Uterus (tissue), 4 donors: ENCODE results near the gene PLS1. TPM values are rescaled to one million over a fixed set of nuclear protein-coding genes. Genes with fewer than 3 reads are reported as not detected.
"Not testable (repeated sequence)": the region's sequence is repeated elsewhere in the genome, so short reads cannot be mapped to it uniquely, and the experiment has no call there.

Experiments
- DNase-seq, 2 donors: peaks; one replicate each; pipeline ENCODE4 v3.0.0-alpha.2; 2019 to 2020
- H3K27ac ChIP-seq, 2 donors: fragments of 200-600 bp; sonication (generic); 1 replicate in 1 of 2; 2 replicates in 1 of 2; pipeline ENCODE4 v1.5.1; 2016 to 2018
- H3K27me3 ChIP-seq, 2 donors: fragments of 200-600 bp; sonication (generic); one replicate each; pipeline ENCODE4 v1.5.1; 2018 to 2019; ENCODE audit warnings: control low read depth in 1 of 2
- H3K36me3 ChIP-seq, 2 donors: fragments of 200-600 bp; sonication (generic); one replicate each; pipeline ENCODE4 v1.5.1; 2019; ENCODE audit warnings: control low read depth in 1 of 2
- H3K4me1 ChIP-seq, 2 donors: fragments of 200-600 bp; sonication (generic); one replicate each; pipeline ENCODE4 v1.5.1; 2018 to 2019; ENCODE audit warnings: control low read depth in 1 of 2
- H3K4me3 ChIP-seq, 2 donors: fragments of 200-600 bp; sonication (generic); 1 replicate in 1 of 2; 2 replicates in 1 of 2; pipeline ENCODE4 v1.5.1; 2018 to 2019; ENCODE audit warnings: mild to moderate bottlenecking in 1 of 2
- H3K9me3 ChIP-seq, 2 donors: fragments of 200-600 bp; sonication (generic); one replicate each; pipeline ENCODE4 v1.5.1; 2019; ENCODE audit warnings: control low read depth in 1 of 2
- CTCF ChIP-seq, 4 experiments: fragments of 200-600 bp in 2 of 4; fragments of 450-650 bp in 2 of 4; sonication (generic) in 2 of 4; IDR thresholded peaks; one replicate each; pipeline ENCODE4 v1.5.1; 2016 to 2019; ENCODE audit warnings: antibody characterized with exemption in 4 of 4, mild to moderate bottlenecking in 2 of 4, moderate library complexity in 1 of 4
- POLR2A ChIP-seq, 2 donors: fragments of 450-650 bp; IDR thresholded peaks; one replicate each; pipeline ENCODE4 v1.6.1; 2016; ENCODE audit warnings: antibody characterized with exemption in 2 of 2, mild to moderate bottlenecking in 1 of 2, moderate library complexity in 1 of 2
- intact Hi-C: fragments of 100-400 bp; cut with DNase I; formaldehyde crosslinking; loops from one replicate; pipeline ENCODE4 v1.15.1; 2023; ENCODE audit warnings: low total_unique reads
- total RNA-seq, 4 donors: library from RNA; depleted of rRNA in 3 of 4; stranded (reverse); fragments of >200 nt in 3 of 4; gene quantifications; one replicate each; pipeline versions ENCODE4 v1.1.0 to v1.2.4, GENCODE V29; 2014 to 2023
- donor health status: DM: yes; HTN: yes; CAD: no.

The PLS1 gene
- total RNA-seq, 4 donors from 2014 or later = 0.26 to 4.5 (median 1.8) TPM

DNA sequence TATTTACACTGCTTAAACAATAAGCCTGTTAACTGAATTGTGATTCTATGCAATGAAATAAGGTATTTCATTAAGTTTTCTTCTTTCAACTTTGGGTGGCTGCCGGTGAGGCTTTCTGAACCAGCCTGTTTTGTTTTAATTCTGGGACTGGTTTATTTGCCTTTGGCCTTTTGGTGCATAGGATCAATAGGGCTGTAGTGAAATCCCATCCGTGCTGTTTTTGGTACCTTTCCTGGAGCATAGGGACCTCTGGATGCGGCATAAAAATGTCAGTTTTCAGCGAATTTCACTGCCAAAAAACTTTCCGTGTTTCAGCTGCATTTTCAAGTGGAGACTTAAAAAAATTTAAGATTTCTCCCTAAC, 514 bp downstream of the PLS1 start:
- no peak for TF ChIP-seq CTCF (IDR thresholded peaks at IDR 0.05)
- TF ChIP-seq POLR2A (IDR thresholded peaks at IDR 0.05) = no peak
- no peaks in the 10 kb centered on the region for H3K4me1 ChIP-seq
- H3K27me3 ChIP-seq = no peaks in the 10 kb centered on the region
- H3K36me3 ChIP-seq = no peaks in the 10 kb centered on the region
- peak overlapping the region in 1 of 2 donors; percentile 48 for H3K27ac ChIP-seq
- peak overlapping the region; percentile 61 to 70 for H3K4me3 ChIP-seq
- H3K9me3 ChIP-seq = no peaks in the 10 kb centered on the region
- DNase-seq = no peak
- intact Hi-C loops = loop anchor here (10.0 kb wide), 1 partner anchor 398 kb away; no protein-coding TSS in a partner anchor

GRCh38 chr3:142597906-142598305, 1.7 kb downstream of the PLS1 start:
- no peaks in the 10 kb centered on the region for H3K4me1 ChIP-seq
- H3K4me3 ChIP-seq = no peak overlapping the region
- TF ChIP-seq POLR2A (IDR thresholded peaks at IDR 0.05) (no peak), CTCF (IDR thresholded peaks at IDR 0.05) (no peak)
- no peaks in the 10 kb centered on the region for H3K9me3 ChIP-seq
- no peaks in the 10 kb centered on the region for H3K27me3 ChIP-seq
- H3K36me3 ChIP-seq = no peaks in the 10 kb centered on the region
- no peak overlapping the region for H3K27ac ChIP-seq
- intact Hi-C loops = loop anchor here (10.0 kb wide), 1 partner anchor 397 kb away; no protein-coding TSS in a partner anchor
- no peak for DNase-seq

GRCh38 chr3:142601713-142602112, 5.5 kb downstream of the PLS1 start:
- no peak for DNase-seq
- Histone ChIP-seq H3K36me3 (no peaks in the 10 kb centered on the region), H3K9me3 (no peaks in the 10 kb centered on the region), H3K4me1 (no peaks in the 10 kb centered on the region), H3K4me3 (no peak overlapping the region), H3K27ac (no peak overlapping the region), H3K27me3 (no peaks in the 10 kb centered on the region)
- intact Hi-C loops = no loop called here
- TF ChIP-seq CTCF (IDR thresholded peaks at IDR 0.05) = no peak
- no peak for TF ChIP-seq POLR2A (IDR thresholded peaks at IDR 0.05)

GRCh38 chr3:142602619-142603385, 6.6 kb downstream of the PLS1 start:
- Histone ChIP-seq H3K4me3 (no peak overlapping the region), H3K27me3 (no peaks in the 10 kb centered on the region), H3K4me1 (no peaks in the 10 kb centered on the region), H3K36me3 (no peaks in the 10 kb centered on the region), H3K27ac (no peak overlapping the region), H3K9me3 (no peaks in the 10 kb centered on the region)
- DNase-seq = no peak
- TF ChIP-seq POLR2A (IDR thresholded peaks at IDR 0.05) = no peak
- no peak for TF ChIP-seq CTCF (IDR thresholded peaks at IDR 0.05)
- intact Hi-C loops = no loop called here

GRCh38 chr3:142603386-142603705, 7.2 kb downstream of the PLS1 start:
- H3K9me3 ChIP-seq, H3K27ac ChIP-seq, intact Hi-C loops, H3K27me3 ChIP-seq, H3K4me1 ChIP-seq, H3K36me3 ChIP-seq, H3K4me3 ChIP-seq, DNase-seq: not testable (repeated sequence)
